KOPT-K1 (cell line): ENCODE results near the gene SLC22A12.

Experiments
- H3K27ac ChIP-seq: fragments of 200-600 bp; sonication (generic); 2 replicates; pipeline ENCODE4 v1.5.1; 2016; ENCODE audit warnings: antibody characterized with exemption, mild to moderate bottlenecking, low read depth, low read length; ENCODE audit not compliant: poor library complexity, severe bottlenecking
- H3K36me3 ChIP-seq: fragments of 200-600 bp; sonication (generic); 2 replicates; pipeline ENCODE4 v1.5.1; 2017; ENCODE audit warnings: antibody characterized with exemption, mild to moderate bottlenecking, low read length, moderate library complexity; ENCODE audit not compliant: insufficient read depth
- H3K9me3 ChIP-seq: fragments of 200-600 bp; sonication (generic); 2 replicates; pipeline ENCODE4 v1.5.1; 2017; ENCODE audit warnings: antibody characterized with exemption, low read length, mild to moderate bottlenecking; ENCODE audit not compliant: insufficient read depth, poor library complexity, severe bottlenecking

Gene SLC22A12

DNA sequence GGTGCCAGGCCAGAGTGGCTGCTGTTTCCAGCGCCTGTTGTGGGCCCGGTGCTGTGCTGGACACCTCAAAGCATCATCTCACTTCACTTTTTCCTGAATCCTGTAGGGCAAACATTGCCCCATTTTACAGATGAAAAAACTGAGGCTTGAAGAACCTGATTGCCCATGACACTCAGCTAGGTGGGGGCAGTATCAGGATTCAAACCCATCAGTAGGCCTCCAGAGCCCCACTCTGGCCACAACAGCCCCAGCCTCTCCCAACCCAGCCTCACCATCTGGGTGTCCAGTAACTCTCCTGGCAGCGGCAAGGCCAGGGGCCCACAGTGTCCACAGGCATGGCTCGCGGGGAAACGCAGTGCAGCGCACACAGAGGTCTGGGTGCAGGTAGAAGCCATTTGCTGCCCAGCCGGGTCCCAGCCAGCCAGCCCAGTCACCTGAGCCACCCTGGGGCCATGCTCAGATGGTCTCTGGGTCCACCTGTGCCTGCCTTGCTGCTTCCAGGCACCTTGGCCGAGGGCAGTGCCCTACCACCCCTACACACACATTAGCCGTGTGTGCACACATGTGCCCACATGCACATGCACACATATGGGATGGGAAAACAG is 11.5 kb downstream of the SLC22A12 start:
- Histone ChIP-seq H3K9me3 (no peaks in the 10 kb centered on the region), H3K36me3 (no peaks in the 10 kb centered on the region), H3K27ac (no peak overlapping the region)

DNA sequence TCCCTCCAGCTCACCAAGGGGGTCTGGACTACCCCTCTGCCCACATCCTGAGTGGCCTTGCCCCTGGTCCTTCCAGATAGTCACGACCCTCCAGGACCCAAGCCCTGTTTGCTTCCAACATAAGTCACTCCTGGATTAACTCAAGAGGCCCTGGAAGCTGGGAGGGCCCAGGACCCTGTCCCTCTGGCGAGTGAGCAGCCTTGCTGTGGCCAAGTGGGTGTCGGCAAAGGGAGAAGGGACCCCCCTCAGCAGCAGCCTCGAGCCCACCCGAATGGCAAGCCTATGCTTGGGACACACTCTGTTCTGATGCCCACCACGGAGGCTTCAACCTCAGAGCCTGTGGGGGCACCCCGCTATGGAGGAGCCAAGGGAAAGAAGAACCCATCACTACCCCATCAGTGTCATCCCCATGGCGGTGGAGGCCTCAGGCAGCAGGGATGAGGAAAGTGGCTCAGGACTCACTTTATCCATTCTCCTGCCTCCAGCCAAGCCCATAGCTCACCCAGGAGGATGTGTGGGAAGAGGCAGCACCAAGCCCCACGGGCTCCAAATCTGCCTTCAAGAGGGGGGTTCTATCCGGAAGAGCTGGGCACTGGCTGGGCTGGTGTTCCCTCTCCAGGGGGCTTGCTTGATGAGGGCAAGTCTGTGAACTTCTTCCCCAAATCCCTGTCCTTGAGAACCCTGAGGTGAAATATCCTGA is 12.5 kb downstream of the SLC22A12 start:
- Histone ChIP-seq H3K36me3 (no peaks in the 10 kb centered on the region), H3K27ac (no peak overlapping the region), H3K9me3 (no peaks in the 10 kb centered on the region)

DNA sequence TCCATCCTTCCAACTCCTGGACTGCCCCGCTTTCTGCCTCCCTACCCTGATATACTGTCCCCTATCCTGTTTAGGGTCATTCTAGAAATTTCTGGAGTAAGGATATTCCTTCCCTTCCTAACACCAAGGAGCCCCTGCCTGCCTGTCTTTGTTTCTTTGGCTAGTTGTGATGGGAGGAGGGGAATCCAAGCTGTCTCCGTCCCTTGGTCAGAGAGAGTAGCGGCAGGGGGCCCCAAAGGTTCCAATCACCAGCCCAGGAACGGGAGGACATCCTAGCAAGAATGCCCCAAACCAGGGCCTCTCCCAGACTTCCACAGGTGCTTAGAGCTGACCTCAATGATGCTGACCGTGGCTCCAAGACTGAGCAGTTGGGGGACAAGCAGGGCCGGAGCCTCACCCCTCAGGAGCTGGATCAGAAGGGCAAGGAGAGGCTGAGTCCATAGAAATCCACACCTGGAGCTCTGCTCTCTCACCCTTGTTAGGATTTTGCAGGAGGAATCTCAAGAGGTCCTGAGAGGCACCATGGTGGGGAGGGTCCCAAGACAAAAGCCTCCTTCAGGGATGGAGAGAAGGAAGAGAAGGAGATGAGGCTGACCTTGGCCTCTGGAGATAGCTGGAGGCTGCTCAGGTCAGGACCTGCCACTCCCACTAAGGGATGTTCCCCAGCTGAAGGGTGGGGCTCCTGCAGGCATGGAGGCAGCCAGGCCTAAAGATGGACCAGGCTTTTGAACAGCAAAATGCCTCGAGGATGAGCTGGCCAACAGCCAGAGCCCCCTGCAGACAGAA is 13.6 kb downstream of the SLC22A12 start:
- Histone ChIP-seq H3K36me3 (no peaks in the 10 kb centered on the region), H3K27ac (no peak overlapping the region), H3K9me3 (no peaks in the 10 kb centered on the region)

DNA sequence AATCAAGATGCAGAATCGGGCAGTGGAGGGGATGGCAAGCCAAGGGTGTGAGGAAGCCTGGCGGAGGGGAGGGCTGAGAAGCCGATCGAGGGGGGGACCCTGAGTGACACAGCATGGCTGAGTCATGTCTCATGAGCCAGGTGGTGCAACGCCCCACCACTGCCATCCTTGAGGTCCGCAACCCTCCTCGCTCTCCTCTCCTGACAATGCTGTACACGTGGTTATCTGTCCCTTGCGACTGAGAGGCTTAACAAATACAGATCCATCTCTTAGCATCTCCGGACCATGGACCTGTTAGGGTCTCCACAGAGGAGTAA is 14.2 kb downstream of the SLC22A12 start:
- no peaks in the 10 kb centered on the region for H3K9me3 ChIP-seq
- H3K27ac ChIP-seq, result no peak overlapping the region
- no peaks in the 10 kb centered on the region for H3K36me3 ChIP-seq

DNA sequence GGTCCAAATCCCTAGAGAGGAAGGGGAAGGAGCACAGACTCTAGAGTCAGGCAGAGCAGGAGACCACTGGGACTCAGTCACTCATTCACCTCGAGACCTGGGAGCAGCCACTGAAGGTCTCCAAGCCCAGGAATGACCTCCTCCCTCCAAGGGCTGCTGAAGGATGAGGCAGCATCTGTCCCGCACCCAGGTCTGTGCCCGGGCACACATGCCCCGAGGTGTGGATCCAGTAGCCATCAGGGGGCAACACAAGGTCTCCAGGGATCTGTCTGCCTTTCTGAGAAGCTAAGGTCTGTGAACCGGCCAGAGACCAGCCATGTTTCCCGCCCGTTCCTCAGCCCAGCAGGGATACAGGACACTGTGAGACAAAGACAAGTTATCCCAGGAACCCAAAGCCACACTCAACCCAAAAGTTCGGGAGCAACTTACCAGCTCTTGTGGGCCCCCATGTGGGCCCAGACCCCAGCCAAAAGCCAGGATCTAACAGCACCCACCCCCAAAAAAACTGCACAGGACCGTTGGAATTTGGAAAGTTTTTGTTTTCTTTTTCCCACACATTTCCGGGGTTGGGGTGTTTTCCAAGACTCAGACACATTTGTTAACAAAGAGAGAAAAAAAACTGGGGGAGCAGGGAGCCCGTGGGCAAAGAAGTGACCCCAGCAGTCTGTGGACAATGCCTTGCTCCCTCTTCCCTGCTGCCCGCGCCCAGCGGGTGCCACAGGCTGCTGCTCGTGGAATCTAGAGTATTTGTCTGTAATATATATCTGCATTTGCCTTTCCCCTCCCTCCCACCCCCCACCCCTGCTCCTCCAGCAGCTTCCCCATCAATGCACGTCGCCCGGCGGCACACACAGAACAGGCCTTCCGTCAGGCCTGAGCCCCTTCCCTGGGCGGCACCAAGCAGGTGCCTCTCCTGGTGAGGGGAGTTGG is 14.9 kb downstream of the SLC22A12 start:
- H3K36me3 ChIP-seq, result no peaks in the 10 kb centered on the region
- H3K9me3 ChIP-seq, result no peaks in the 10 kb centered on the region
- H3K27ac ChIP-seq, result no peak overlapping the region

DNA sequence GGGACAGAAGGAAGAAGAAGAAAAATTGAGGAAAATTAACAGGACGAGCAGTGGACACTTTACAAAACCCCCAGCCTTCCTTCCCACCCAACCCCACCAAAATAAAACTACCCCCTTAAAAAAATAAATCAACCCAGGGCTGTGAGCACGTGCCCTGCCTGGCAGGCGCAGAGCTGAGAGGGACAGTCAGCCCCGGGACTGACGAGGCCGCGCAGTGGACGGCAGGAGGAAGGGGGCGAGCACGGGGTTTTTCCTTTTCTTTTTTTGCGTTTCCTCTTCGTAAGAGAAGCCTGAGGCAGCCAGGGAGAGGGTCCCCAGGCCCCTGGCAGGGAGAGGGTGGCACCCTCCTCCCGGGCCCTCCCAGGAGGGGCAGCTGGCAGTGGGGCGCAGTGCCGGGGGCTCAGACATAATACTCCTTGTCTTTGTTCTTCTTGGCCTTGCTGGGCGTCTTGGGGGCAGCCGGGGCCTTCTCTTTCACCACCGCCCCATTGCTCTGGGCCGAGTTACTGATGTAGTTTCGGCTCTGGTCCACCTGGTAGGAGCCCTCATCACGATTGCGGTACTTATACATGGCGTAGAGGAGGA is 15.9 kb downstream of the SLC22A12 start:
- no peaks in the 10 kb centered on the region for H3K9me3 ChIP-seq
- no peaks in the 10 kb centered on the region for H3K36me3 ChIP-seq
- H3K27ac ChIP-seq, result no peak overlapping the region

DNA sequence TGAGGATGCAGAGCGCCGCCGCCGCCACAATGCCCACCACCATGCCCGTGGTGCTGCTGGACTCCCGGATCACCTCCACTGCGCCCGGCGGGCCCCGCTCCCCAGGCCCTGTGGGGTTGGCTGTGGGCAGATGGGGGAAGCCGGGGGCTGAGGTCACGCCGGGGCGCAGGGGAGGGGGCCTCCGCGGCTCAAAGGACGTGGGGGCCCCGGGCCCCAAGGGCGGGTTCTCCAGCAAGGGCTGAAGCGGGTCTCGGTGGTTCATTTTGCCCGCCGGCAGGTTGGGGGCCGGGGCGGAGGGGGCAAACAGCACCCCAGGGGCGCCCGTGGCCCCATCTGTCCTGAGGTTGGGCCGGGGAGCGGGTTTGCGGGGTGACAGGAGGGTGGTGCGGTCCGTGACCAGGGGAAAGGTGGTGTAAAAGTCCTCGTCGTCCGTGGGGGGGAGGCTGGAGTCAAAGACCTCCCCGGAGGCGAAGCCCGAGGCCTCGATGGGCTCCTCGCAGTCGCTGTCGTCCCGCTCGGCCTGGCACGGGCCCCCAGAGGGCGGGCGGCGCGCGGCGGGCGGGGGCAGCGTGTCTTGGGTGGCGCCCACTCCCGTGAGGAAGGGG is 16.5 kb downstream of the SLC22A12 start:
- Histone ChIP-seq H3K9me3 (no peaks in the 10 kb centered on the region), H3K36me3 (no peaks in the 10 kb centered on the region), H3K27ac (no peak overlapping the region)

DNA sequence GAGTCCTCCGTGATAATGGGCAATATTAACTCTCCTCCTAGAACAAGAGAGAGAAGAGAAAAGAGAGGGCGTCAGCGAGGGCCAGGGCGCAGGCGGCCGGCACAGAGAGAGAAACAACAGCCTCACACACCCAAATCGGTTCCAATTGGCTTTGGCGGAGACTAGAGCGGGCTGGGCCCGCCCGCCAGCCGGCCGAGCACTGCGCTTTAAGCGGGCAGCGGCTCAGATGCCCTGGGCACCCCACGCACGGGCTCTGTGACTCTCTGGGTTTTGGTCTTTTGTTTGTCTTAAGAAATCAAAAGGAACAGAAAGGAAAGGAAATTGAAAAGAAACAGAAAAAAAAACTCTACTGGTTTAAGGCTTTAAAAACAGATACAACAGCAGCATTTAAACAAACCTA is 17.0 kb downstream of the SLC22A12 start:
- H3K36me3 ChIP-seq, result no peaks in the 10 kb centered on the region
- H3K27ac ChIP-seq, result peak overlapping the region; percentile 23
- no peaks in the 10 kb centered on the region for H3K9me3 ChIP-seq

DNA sequence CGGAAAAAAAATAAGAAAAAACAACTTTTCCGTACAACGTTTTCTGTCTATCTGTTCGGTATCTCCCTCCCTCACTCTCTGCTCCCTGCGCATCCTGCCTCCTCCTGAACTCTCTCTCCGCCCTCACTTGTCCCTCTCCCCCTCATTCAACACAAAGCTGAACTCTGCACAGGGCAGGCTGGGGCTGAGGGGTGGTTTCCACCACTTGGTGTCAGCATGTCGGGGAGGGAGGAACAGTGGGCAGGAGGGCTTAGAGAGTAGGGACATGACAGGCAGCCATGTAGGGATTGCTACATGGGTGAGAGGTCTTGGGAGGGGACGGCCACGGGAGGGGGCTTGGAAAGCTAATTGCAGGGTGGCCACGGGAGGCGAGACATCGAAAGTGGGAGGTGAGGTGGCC is 17.6 kb downstream of the SLC22A12 start:
- Histone ChIP-seq H3K9me3 (no peaks in the 10 kb centered on the region), H3K36me3 (no peaks in the 10 kb centered on the region), H3K27ac (peak overlapping the region; percentile 81)

- no peaks in the 10 kb centered on the region for H3K36me3 ChIP-seq
- H3K27ac ChIP-seq, result peak overlapping the region; percentile 81
- no peaks in the 10 kb centered on the region for H3K9me3 ChIP-seq
These were observed 18.5 kb downstream of the SLC22A12 start for GRCh38 chr11:64609436-64610047.

DNA sequence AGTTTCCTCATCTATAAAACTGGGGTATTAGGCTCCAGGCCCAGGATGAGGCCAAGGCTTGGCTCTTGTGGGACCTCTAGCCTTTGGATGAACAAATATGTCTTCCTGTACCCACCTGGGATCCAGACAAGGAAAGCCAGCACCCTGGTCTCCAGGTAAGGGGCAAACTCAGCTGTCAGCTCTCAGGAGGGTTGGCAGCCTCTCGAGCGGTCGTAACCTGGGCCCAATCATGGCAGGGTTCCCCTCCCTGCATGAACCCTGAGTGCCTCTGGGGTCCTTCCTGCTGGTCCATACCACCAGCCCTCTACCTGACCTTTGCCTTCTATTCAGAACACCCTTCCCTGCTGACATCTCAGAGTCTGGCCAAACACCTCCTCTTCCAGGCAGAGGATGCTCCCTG is 19.6 kb downstream of the SLC22A12 start:
- no peaks in the 10 kb centered on the region for H3K36me3 ChIP-seq
- H3K9me3 ChIP-seq, result no peaks in the 10 kb centered on the region
- H3K27ac ChIP-seq, result peak overlapping the region; percentile 81

DNA sequence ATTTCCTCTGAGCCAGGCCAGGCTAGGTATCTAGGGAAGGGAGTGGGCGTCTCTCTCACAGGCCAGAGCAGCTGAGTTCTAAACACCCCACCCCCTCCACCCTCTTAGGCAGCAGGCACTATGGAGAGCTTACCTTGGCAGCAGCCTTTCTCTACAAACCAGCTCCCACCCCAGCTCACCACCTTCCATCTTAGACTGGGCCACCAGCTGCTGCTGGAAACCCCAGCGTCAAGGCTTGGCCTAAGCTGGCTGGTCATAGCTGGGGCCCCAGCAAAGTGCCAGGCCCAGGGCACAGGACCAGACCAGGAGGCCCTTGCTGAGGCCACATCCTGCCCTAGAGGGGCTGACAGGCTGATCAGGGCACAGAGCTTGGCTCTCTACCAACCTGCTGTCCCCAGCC is 20.2 kb downstream of the SLC22A12 start:
- H3K36me3 ChIP-seq, result no peaks in the 10 kb centered on the region
- no peaks in the 10 kb centered on the region for H3K9me3 ChIP-seq
- peak overlapping the region; percentile 81 for H3K27ac ChIP-seq

DNA sequence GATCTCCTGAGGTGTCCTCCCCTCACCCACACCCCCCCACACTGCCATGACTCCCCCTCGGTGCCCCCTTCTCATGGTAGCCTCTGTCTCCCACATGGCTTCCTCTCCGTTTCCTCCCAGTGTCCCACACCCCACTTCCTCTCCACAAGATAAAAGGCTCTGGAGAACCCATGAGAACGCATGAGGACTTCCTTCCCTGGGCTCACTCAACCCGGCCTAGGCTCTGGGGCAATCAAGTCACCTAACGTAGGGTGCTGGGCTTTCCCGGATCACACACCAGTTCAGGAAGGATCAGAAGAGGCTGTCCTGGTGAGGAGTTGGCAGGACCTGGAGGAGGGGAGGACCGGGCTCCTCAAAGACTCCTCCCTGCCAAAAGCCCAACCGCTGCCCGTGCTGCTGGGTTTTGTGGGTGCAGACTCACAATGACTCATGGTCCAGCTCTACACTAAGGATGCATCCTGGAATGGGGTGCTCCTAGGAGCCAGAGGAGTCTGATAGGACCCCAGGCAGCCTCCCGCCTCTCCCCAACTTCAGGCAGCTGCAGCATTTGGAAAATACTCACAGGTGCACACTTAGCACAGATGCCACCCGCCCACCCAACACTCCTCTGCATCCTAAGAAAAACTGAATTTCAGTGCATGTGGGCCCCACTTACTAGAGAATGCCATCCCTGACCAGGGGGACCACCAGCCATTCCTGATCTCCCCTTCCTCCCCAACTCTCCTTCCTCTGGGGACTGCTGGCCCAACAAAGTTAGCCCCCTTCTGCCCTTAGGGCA is 21.0 kb downstream of the SLC22A12 start:
- no peaks in the 10 kb centered on the region for H3K9me3 ChIP-seq
- H3K27ac ChIP-seq, result peak overlapping the region; percentile 81
- H3K36me3 ChIP-seq, result no peaks in the 10 kb centered on the region
